H1 (cell line): ENCODE measurements around the gene APOBEC3F. TPM values are rescaled to one million over a fixed set of nuclear protein-coding genes. Genes with fewer than 3 reads are reported as not detected.

ENCODE experiments used
- CTCF ChIA-PET: fragments of 300-600 bp; sonication (Branson Sonifier 250); formaldehyde crosslinking; loops from one replicate; lab custom pipeline; 2021; ENCODE audit not compliant: partially characterized antibody; lab: Charles Lee
- POLR2A ChIA-PET: fragments of 300-600 bp; sonication (Branson Sonifier 250); formaldehyde crosslinking; loops from one replicate; lab custom pipeline; 2021; ENCODE audit warnings: inconsistent platforms; ENCODE audit not compliant: partially characterized antibody; lab: Charles Lee
- DNase-seq, 2 experiments: peaks; one replicate each; pipeline versions ENCODE4 v3.0.0 to v3.0.0-alpha.2; 2010 to 2022; ENCODE audit warnings: low spot score in 2 of 2, low read depth in 1 of 2, mixed read lengths in 1 of 2
- FAIRE-seq: peaks from 2 replicates; lab custom pipeline; 2011; peaks lifted over from hg19 to GRCh38; lab: Jason Lieb, UNC
- H2AFZ ChIP-seq: 2 replicates; pipeline ENCODE4 v1.8.1; 2012; ENCODE audit warnings: low read length, inconsistent platforms
- H2AK5ac ChIP-seq: 2 replicates; pipeline ENCODE4 v1.6.1; 2013; ENCODE audit warnings: low read depth, low read length
- H2BK120ac ChIP-seq: replicated peaks from 2 replicates; pipeline ENCODE3; 2013; ENCODE audit warnings: low read depth, low read length, inconsistent platforms
- H2BK12ac ChIP-seq: 2 replicates; pipeline ENCODE4 v1.6.1; 2013; ENCODE audit warnings: low read depth, low read length
- H2BK15ac ChIP-seq: 2 replicates; pipeline ENCODE4 v1.6.1; 2013; ENCODE audit warnings: low read length
- H2BK20ac ChIP-seq: 2 replicates; pipeline ENCODE4 v1.6.1; 2013; ENCODE audit warnings: low read length
- H2BK5ac ChIP-seq: 2 replicates; pipeline ENCODE4 v1.6.1; 2013; ENCODE audit warnings: low read depth, low read length
- H3K14ac ChIP-seq: 2 replicates; pipeline ENCODE4 v1.6.1; 2013; ENCODE audit warnings: inconsistent platforms; ENCODE audit not compliant: insufficient read length
- H3K18ac ChIP-seq: 2 replicates; pipeline ENCODE4 v1.6.1; 2013; ENCODE audit warnings: low read length; ENCODE audit errors: extremely low read depth
- H3K23ac ChIP-seq: 2 replicates; pipeline ENCODE4 v1.6.1; 2013; ENCODE audit warnings: inconsistent platforms; ENCODE audit not compliant: insufficient read length
- H3K23me2 ChIP-seq: 2 replicates; pipeline ENCODE4 v1.6.1; 2013; ENCODE audit warnings: low read depth, low read length
- H3K27ac ChIP-seq: 2 replicates; pipeline ENCODE4 v1.6.1; 2011; ENCODE audit warnings: low read depth, low read length, inconsistent platforms
- H3K27me3 ChIP-seq, 4 experiments: replicated peaks in 1 of 4; 1 replicate in 1 of 4; 2 replicates in 3 of 4; pipeline versions ENCODE4 v1.6.1 to v1.8.1; 2011 to 2013; ENCODE audit warnings: low read length in 3 of 4, mild to moderate bottlenecking in 3 of 4, inconsistent platforms in 2 of 4, mixed read lengths in 2 of 4, moderate library complexity in 1 of 4; ENCODE audit not compliant: control insufficient read depth in 3 of 4, insufficient read depth in 3 of 4; ENCODE audit errors: extremely low read depth in 1 of 4
- H3K36me3 ChIP-seq, 4 experiments: 2 replicates each; pipeline versions ENCODE4 v1.6.1 to v1.8.1; 2011 to 2013; ENCODE audit warnings: mild to moderate bottlenecking in 4 of 4, low read length in 3 of 4, moderate library complexity in 2 of 4, control low read depth in 1 of 4, inconsistent platforms in 1 of 4; ENCODE audit not compliant: insufficient read depth in 4 of 4, control insufficient read depth in 2 of 4
- H3K4ac ChIP-seq: replicated peaks from 2 replicates; pipeline ENCODE3; 2013; ENCODE audit warnings: low read length, low read depth, mixed read lengths, inconsistent platforms; ENCODE audit not compliant: insufficient read length
- H3K4me1 ChIP-seq, 4 experiments: replicated peaks in 1 of 4; 1 replicate in 1 of 4; 2 replicates in 3 of 4; pipeline versions ENCODE4 v1.6.1 to v1.8.1; 2011 to 2013; ENCODE audit warnings: low read length in 3 of 4, inconsistent platforms in 2 of 4, mixed read lengths in 1 of 4; ENCODE audit not compliant: insufficient read depth in 4 of 4, control insufficient read depth in 3 of 4
- H3K4me2 ChIP-seq, 2 experiments: 2 replicates each; pipeline versions ENCODE4 v1.6.1 to v1.8.1; 2011 to 2013; ENCODE audit warnings: low read depth in 2 of 2, low read length in 2 of 2, control low read depth in 1 of 2, inconsistent platforms in 1 of 2, mild to moderate bottlenecking in 1 of 2; ENCODE audit not compliant: insufficient read depth in 1 of 2
- H3K4me3 ChIP-seq, 4 experiments: fragments of 200-600, 300-600 bp in 1 of 4; sonication (generic), shearing (Covaris generic), sonication (Bioruptor Twin) in 1 of 4; 2 replicates each; pipeline versions ENCODE4 v1.5.1 to v1.8.1; 2011 to 2016; ENCODE audit warnings: low read length in 4 of 4, low read depth in 3 of 4, control low read depth in 2 of 4, inconsistent platforms in 2 of 4, mild to moderate bottlenecking in 2 of 4, mixed read lengths in 1 of 4, moderate library complexity in 1 of 4; ENCODE audit not compliant: insufficient read depth in 2 of 4; ENCODE audit errors: extremely low read depth in 1 of 4
- H3K56ac ChIP-seq: replicated peaks from 2 replicates; pipeline ENCODE3; 2013; ENCODE audit warnings: low read depth, mild to moderate bottlenecking, mixed read lengths, low read length, inconsistent platforms; ENCODE audit not compliant: insufficient read length
- H3K79me1 ChIP-seq: 2 replicates; pipeline ENCODE4 v1.6.1; 2013; ENCODE audit warnings: low read depth, low read length, control low read depth
- H3K79me2 ChIP-seq, 2 experiments: 2 replicates each; pipeline versions ENCODE4 v1.6.1 to v1.8.1; 2012 to 2013; ENCODE audit warnings: low read length in 2 of 2, mild to moderate bottlenecking in 2 of 2, inconsistent platforms in 1 of 2; ENCODE audit not compliant: insufficient read depth in 2 of 2, control insufficient read depth in 1 of 2
- H3K9ac ChIP-seq, 4 experiments: replicated peaks in 1 of 4; 1 replicate in 1 of 4; 2 replicates in 3 of 4; pipeline versions ENCODE4 v1.6.1 to v1.8.1; 2011 to 2013; ENCODE audit warnings: low read depth in 3 of 4, low read length in 3 of 4, control low read depth in 2 of 4, mild to moderate bottlenecking in 2 of 4, moderate library complexity in 2 of 4, inconsistent platforms in 1 of 4; ENCODE audit errors: extremely low read depth in 1 of 4
- H3K9me3 ChIP-seq, 2 experiments: 2 replicates each; pipeline versions ENCODE4 v1.6.1 to v1.8.1; 2012 to 2013; ENCODE audit warnings: mild to moderate bottlenecking in 2 of 2, moderate library complexity in 2 of 2, control low read depth in 1 of 2, inconsistent platforms in 1 of 2, low read depth in 1 of 2, low read length in 1 of 2, mixed read lengths in 1 of 2; ENCODE audit not compliant: insufficient read depth in 2 of 2
- H4K20me1 ChIP-seq, 2 experiments: replicated peaks in 1 of 2; 2 replicates each; pipeline versions ENCODE3 to v1.8.1; 2011 to 2013; ENCODE audit warnings: inconsistent platforms in 2 of 2, low read length in 2 of 2, mild to moderate bottlenecking in 1 of 2; ENCODE audit not compliant: insufficient read depth in 2 of 2, control insufficient read depth in 1 of 2
- H4K5ac ChIP-seq: 2 replicates; pipeline ENCODE4 v1.6.1; 2013; ENCODE audit warnings: low read length, low read depth, mixed read lengths, inconsistent platforms; ENCODE audit not compliant: insufficient read length
- H4K8ac ChIP-seq: 2 replicates; pipeline ENCODE4 v1.8.0; 2013; ENCODE audit warnings: mild to moderate bottlenecking, moderate library complexity, low read length, inconsistent platforms; ENCODE audit not compliant: insufficient read depth; ENCODE audit errors: extremely low read depth
- H4K91ac ChIP-seq: replicated peaks from 2 replicates; pipeline ENCODE3; 2013; ENCODE audit warnings: low read length, mixed read lengths, inconsistent platforms; ENCODE audit not compliant: insufficient read length
- ASH2L ChIP-seq: fragments of 200-600, 300-600 bp; sonication (generic); IDR thresholded peaks from one replicate; pipeline ENCODE4 v1.7.1; 2017; ENCODE audit warnings: low read length
- BACH1 ChIP-seq: IDR thresholded peaks from 2 replicates; pipeline ENCODE4 v1.6.1; 2012; ENCODE audit warnings: low read length, improper control_type of control experiment
- BCL11A ChIP-seq, 2 experiments: IDR thresholded peaks; one replicate each; pipeline ENCODE4 v1.6.1; 2011; ENCODE audit warnings: low read depth in 2 of 2, low read length in 2 of 2, mild to moderate bottlenecking in 2 of 2
- CBX8 ChIP-seq: fragments of 300-800, 300-1000 bp; sonication (generic); IDR thresholded peaks from 2 replicates; pipeline ENCODE4 v1.7.1; 2016; ENCODE audit warnings: low read depth, low read length, borderline replicate concordance
- CHD1 ChIP-seq: IDR thresholded peaks from 2 replicates; pipeline ENCODE4 v1.6.1; 2012; ENCODE audit warnings: low read depth, low read length, improper control_type of control experiment
- CHD2 ChIP-seq: IDR thresholded peaks from 2 replicates; pipeline ENCODE4 v1.6.1; 2012; ENCODE audit warnings: low read length, improper control_type of control experiment
- JUN ChIP-seq: IDR thresholded peaks from 2 replicates; pipeline ENCODE4 v1.6.1; 2011; ENCODE audit warnings: low read depth, mild to moderate bottlenecking, improper control_type of control experiment, low read length
- JUND ChIP-seq: IDR thresholded peaks from 2 replicates; pipeline ENCODE4 v1.6.1; 2011; ENCODE audit warnings: mild to moderate bottlenecking, improper control_type of control experiment, low read length
- RXRA ChIP-seq: IDR thresholded peaks from 2 replicates; pipeline ENCODE4 v1.6.1; 2011; ENCODE audit warnings: low read depth, mild to moderate bottlenecking, low read length, moderate library complexity; ENCODE audit not compliant: insufficient read depth
- SP4 ChIP-seq: IDR thresholded peaks from 2 replicates; pipeline ENCODE4 v1.6.1; 2012; ENCODE audit warnings: low read length, inconsistent platforms
- SUZ12 ChIP-seq: fragments of 200-600 bp; sonication (generic); IDR thresholded peaks from 2 replicates; pipeline ENCODE4 v1.6.1; 2012; ENCODE audit warnings: mild to moderate bottlenecking, inconsistent platforms, low read length, moderate library complexity, mixed read lengths
- TEAD4 ChIP-seq: IDR thresholded peaks from 2 replicates; pipeline ENCODE4 v1.6.1; 2012; ENCODE audit warnings: low read depth, low read length, inconsistent platforms, mixed read lengths
- YY1 ChIP-seq: IDR thresholded peaks from 2 replicates; pipeline ENCODE4 v1.6.1; 2011; ENCODE audit warnings: low read depth, mild to moderate bottlenecking, low read length
- ZNF274 ChIP-seq: IDR thresholded peaks from 2 replicates; pipeline ENCODE4 v1.7.0; 2012; ENCODE audit warnings: low read length, borderline replicate concordance; ENCODE audit errors: extremely low read depth
- WGBS, 2 experiments: shearing (Covaris generic) in 1 of 2; methylation state at CpG; one replicate each; pipeline versions ENCODE4 v1.1.6 to v1.1.7; 2013 to 2015; ENCODE audit warnings: low lambda C conversion rate in 2 of 2, mixed read lengths in 2 of 2, inconsistent platforms in 1 of 2, low coverage in 1 of 2, missing lambda C conversion rate in 1 of 2; ENCODE audit not compliant: insufficient replicate concordance in 2 of 2, insufficient coverage in 1 of 2, insufficient read length in 1 of 2; ENCODE audit errors: extremely low coverage in 1 of 2, missing lambda C conversion rate in 1 of 2; 5-methylcytosine and 5-hydroxymethylcytosine counted together
- polyA plus RNA-seq, 7 experiments: library from polyadenylated mRNA; depleted of rRNA in 3 of 7; stranded (reverse) in 5 of 7; unstranded in 2 of 7; fragments of >200 nt in 5 of 7; fragments of 200-250 nt in 2 of 7; gene quantifications; 1 replicate in 5 of 7; 2 replicates in 1 of 7; 4 replicates in 1 of 7; pipeline versions ENCODE4 v1.2.1 to v1.2.3, GENCODE V29; 2011 to 2013; ENCODE audit warnings: missing spikeins in 2 of 7, mixed read lengths in 2 of 7
- total RNA-seq: library from RNA; stranded (reverse); fragmentation: NEBNext Ultra II Directional; extraction: Animal tissue kit (Norgen Biotek cat#: 25700); gene quantifications from 2 replicates; pipeline ENCODE4 v1.2.1, GENCODE V29; 2021
- TF ChIP-seq, protein P1 (sequence below): IDR thresholded peaks from 2 replicates; pipeline ENCODE4 v1.6.1; 2011; ENCODE audit warnings: low read depth, mild to moderate bottlenecking, low read length; ENCODE audit not compliant: insufficient read depth

The APOBEC3F gene
- total and polyA plus RNA-seq, 2 of the 8 experiments (the other 6 are each of a cell fraction or from before 2014, with no cell fraction given), result 4.0 to 7.3 TPM

- Histone ChIP-seq H3K56ac (no peak overlapping the region), H3K14ac (no peak overlapping the region), H3K36me3 (no peaks in the 10 kb centered on the region), H3K4me3 (no peak overlapping the region), H2BK15ac (no peak overlapping the region), H3K79me2 (no peaks in the 10 kb centered on the region), H3K4ac (no peak overlapping the region), H3K27me3 (no peaks in the 10 kb centered on the region), H2BK12ac (no peak overlapping the region), H2BK5ac (no peak overlapping the region), H4K20me1 (no peaks in the 10 kb centered on the region), H2BK20ac (no peak overlapping the region), H3K23ac (no peak overlapping the region), H3K18ac (no peak overlapping the region), H3K27ac (no peak overlapping the region), H3K9me3 (no peaks in the 10 kb centered on the region), H3K4me2 (no peak overlapping the region), H4K8ac (no peak overlapping the region), H2AK5ac (no peak overlapping the region), H3K23me2 (no peaks in the 10 kb centered on the region), H2AFZ (no peak overlapping the region), H3K79me1 (no peaks in the 10 kb centered on the region), H4K91ac (no peak overlapping the region), H3K4me1 (peaks cover 0 to 7% (median 2%) of the 10 kb centered on the region in 4 experiments; a peak in 2 of 7 replicates), H4K5ac (no peak overlapping the region), H3K9ac (no peak overlapping the region), H2BK120ac (no peak overlapping the region)
- TF ChIP-seq BACH1 (no peak), CBX8 (no peak), JUN (no peak), JUND (no peak), BCL11A (IDR thresholded peaks at IDR 0.05; ENCODE audit: low read depth in 2 of 2, low read length in 2 of 2) (no peak), SUZ12 (no peak), CHD2 (no peak), SP4 (no peak), RXRA (no peak), TEAD4 (no peak), CHD1 (no peak), ZNF274 (no peak), ASH2L (no peak), YY1 (no peak)
- TF ChIP-seq, protein P1, sequence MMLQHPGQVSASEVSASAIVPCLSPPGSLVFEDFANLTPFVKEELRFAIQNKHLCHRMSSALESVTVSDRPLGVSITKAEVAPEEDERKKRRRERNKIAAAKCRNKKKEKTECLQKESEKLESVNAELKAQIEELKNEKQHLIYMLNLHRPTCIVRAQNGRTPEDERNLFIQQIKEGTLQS, result no peak
- ChIA-PET CTCF (no interaction called here), POLR2A (no interaction called here)
- FAIRE-seq (no peak), DNase-seq (no peak)
- WGBS, 2 experiments, result 39% methylated on average over 2 of the region's 2 CpGs; no CpG with 5 or more reads in 1 of the 2 experiments
These were observed 33.3 kb downstream of the APOBEC3F start for GRCh38 chr22:39073981-39074380.
